Fibroblast of lung (primary cell): ENCODE measurements around the gene TNS3.
"Not testable (repeated sequence)": the region's sequence is repeated elsewhere in the genome, so short reads cannot be mapped to it uniquely, and the experiment has no call there.

Source experiments
- CTCF ChIP-seq, 2 donors: IDR thresholded peaks in 1 of 2; conservative IDR thresholded peaks in 1 of 2; 1 replicate in 1 of 2; 2 replicates in 1 of 2; pipeline ENCODE4 v1.5.1; 2011 to 2012; ENCODE audit warnings: low read length in 2 of 2, control low read depth in 1 of 2, inconsistent platforms in 1 of 2, low read depth in 1 of 2, mild to moderate bottlenecking in 1 of 2
- EZH2 ChIP-seq: IDR thresholded peaks from 2 replicates; pipeline ENCODE4 v1.5.1; 2012; ENCODE audit warnings: low read length, control low read depth, mild to moderate bottlenecking; ENCODE audit errors: missing control alignments

GRCh38 chr7:47262160-47262559 is 319.8 kb downstream of the TNS3 start:
- TF ChIP-seq CTCF (conservative IDR thresholded peaks at IDR 0.05 in 1 of 2, IDR thresholded peaks at IDR 0.05 in 1 of 2; ENCODE audit: low read depth in 1 of 2, low read length in 2 of 2); EZH2: not testable (repeated sequence)
